ENCODE measurements around the gene TGDS.
"Not testable (repeated sequence)": the region's sequence is repeated elsewhere in the genome, so short reads cannot be mapped to it uniquely, and the experiment has no call there.

The TGDS gene

GRCh38 chr13:94526956-94527355, 69.0 kb downstream of the TGDS start:
- H3K36me3 ChIP-seq (ENCODE audit: insufficient read depth, low read depth, low read length); H3K9ac ChIP-seq (ENCODE audit: low read depth, low read length); H3K27ac ChIP-seq (ENCODE audit: low read length); H3K4me3 ChIP-seq (ENCODE audit: low read length); H3K9me3 ChIP-seq (ENCODE audit: insufficient read depth, low read depth, low read length); H3K4me1 ChIP-seq (ENCODE audit: insufficient read depth, low read length); H3K27me3 ChIP-seq (ENCODE audit: insufficient read depth, low read length): not testable (repeated sequence)

GRCh38 chr13:94525781-94526180, 70.2 kb downstream of the TGDS start:
- no peak overlapping the region for H3K4me3 ChIP-seq (ENCODE audit: low read length)
- H3K27me3 ChIP-seq (ENCODE audit: insufficient read depth, low read length) = no peaks in the 10 kb centered on the region
- no peaks in the 10 kb centered on the region for H3K4me1 ChIP-seq (ENCODE audit: insufficient read depth, low read length)
- no peak overlapping the region for H3K9ac ChIP-seq (ENCODE audit: low read depth, low read length)
- H3K9me3 ChIP-seq (ENCODE audit: insufficient read depth, low read depth, low read length) = no peaks in the 10 kb centered on the region
- no peaks in the 10 kb centered on the region for H3K36me3 ChIP-seq (ENCODE audit: insufficient read depth, low read depth, low read length)
- H3K27ac ChIP-seq (ENCODE audit: low read length) = no peak overlapping the region

GRCh38 chr13:94524407-94524806, 71.5 kb downstream of the TGDS start:
- Histone ChIP-seq H3K9me3 (ENCODE audit: insufficient read depth, low read depth, low read length) (no peaks in the 10 kb centered on the region), H3K27me3 (ENCODE audit: insufficient read depth, low read length) (no peaks in the 10 kb centered on the region), H3K27ac (ENCODE audit: low read length) (no peak overlapping the region), H3K9ac (ENCODE audit: low read depth, low read length) (no peak overlapping the region), H3K4me1 (ENCODE audit: insufficient read depth, low read length) (no peaks in the 10 kb centered on the region), H3K4me3 (ENCODE audit: low read length) (no peak overlapping the region), H3K36me3 (ENCODE audit: insufficient read depth, low read depth, low read length) (no peaks in the 10 kb centered on the region)
